AG09309 (cell line): ENCODE data around the gene OR9Q1.
A peak's percentile ranks its signal among the peaks of the same experiment; 100 is the strongest.

Experiments used
- DNase-seq: peaks from one replicate; pipeline ENCODE4 v3.0.0-alpha.2; 2010; ENCODE audit warnings: low read depth
- H3K4me3 ChIP-seq: 2 replicates; pipeline ENCODE4 v1.5.1; 2011; ENCODE audit warnings: mild to moderate bottlenecking, low read depth, low read length, moderate library complexity; ENCODE audit not compliant: control insufficient read depth
- TF ChIP-seq, protein P1 (sequence below): IDR thresholded peaks from 2 replicates; pipeline ENCODE4 v1.5.1; 2011; ENCODE audit warnings: mild to moderate bottlenecking, low read depth, low read length, inconsistent platforms; ENCODE audit not compliant: insufficient read depth, control insufficient read depth; ENCODE audit errors: missing control alignments

OR9Q1 gene

DNA sequence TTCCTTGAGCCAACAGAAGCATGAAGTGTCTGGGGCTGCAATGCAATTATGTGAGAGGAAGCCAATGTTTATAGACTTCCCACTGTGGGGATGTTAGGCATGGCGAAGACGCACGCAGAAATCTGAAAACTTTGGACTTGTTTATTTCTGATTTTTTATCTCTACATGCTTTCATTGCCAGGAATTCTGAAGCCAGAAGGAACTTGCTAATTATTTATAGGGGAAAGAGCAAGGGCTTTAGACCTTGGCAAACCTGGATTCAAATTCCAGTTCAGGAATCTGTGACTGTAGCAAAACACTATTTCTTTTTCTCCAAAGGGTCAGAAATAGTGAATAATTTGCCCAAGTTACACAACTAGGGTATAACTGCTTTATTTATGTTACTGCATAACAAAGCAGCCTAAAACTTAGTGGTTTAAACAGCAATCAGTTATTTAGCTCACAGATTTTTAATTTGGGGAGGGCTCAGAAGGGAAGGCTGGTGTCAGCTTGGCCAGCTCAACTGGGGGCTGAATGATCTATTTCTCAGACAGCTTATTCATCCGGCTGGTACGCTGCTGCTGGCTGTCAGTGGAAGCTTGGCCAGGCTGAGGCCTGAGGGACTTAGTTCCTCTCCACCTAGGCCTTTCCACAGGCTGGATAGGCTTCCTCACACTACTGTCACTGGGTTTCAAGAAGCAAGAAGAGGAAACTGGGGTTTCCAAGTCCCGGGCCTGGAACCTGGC, 5.2 kb downstream of the OR9Q1 start:
- no peak overlapping the region for H3K4me3 ChIP-seq
- TF ChIP-seq, protein P1, sequence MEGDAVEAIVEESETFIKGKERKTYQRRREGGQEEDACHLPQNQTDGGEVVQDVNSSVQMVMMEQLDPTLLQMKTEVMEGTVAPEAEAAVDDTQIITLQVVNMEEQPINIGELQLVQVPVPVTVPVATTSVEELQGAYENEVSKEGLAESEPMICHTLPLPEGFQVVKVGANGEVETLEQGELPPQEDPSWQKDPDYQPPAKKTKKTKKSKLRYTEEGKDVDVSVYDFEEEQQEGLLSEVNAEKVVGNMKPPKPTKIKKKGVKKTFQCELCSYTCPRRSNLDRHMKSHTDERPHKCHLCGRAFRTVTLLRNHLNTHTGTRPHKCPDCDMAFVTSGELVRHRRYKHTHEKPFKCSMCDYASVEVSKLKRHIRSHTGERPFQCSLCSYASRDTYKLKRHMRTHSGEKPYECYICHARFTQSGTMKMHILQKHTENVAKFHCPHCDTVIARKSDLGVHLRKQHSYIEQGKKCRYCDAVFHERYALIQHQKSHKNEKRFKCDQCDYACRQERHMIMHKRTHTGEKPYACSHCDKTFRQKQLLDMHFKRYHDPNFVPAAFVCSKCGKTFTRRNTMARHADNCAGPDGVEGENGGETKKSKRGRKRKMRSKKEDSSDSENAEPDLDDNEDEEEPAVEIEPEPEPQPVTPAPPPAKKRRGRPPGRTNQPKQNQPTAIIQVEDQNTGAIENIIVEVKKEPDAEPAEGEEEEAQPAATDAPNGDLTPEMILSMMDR, result no peak
- DNase-seq, result peak; percentile 38

DNA sequence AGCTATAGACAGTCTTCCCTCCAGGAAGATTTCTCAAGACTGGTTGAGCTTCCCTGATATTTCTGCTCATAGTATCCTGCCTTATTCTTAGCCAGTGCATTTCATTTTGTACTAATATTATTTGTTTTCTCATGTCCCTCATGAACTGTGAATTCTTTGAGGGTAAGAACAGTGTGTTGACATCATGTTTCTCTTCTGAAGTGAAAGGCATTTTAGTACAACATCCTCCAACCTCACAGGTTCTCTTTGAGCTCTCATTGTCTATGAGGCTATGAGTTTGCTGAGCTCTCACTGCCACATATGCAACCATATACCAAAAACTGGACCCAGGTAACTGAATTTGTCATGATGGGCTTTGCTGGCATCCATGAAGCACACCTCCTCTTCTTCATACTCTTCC, 7.0 kb downstream of the OR9Q1 start, which contains the start of gene OR6Q1:
Gene OR6Q1 (plus strand): TSS at position 301 of the 400 bp plus-strand sequence. CDS start 0 bp downstream, at position 301.
- no peak within 1 kb of the TSS for H3K4me3 ChIP-seq
- no peak for DNase-seq
- TF ChIP-seq, protein P1, result no peak

DNA sequence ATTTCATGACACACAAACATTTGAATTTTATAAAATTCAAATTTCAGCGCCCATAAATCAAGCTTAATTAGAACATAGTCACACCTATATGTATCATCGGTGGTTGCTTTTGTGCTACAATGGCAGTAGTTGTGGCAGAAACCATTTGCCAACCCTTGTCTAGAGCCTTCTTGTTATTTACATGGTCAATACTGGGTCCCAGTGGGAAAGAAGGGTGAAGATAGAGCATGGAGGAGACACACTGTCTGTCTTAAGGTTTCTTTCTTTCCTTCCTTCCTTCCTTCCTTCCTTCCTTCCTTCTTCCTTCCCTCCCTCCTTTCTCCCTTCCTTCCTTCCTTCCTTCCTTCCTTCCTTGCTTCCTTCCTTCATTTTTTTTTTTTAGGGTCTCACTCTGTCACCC, 10.8 kb downstream of the OR9Q1 start:
- no peak for DNase-seq
- no peak overlapping the region for H3K4me3 ChIP-seq

DNA sequence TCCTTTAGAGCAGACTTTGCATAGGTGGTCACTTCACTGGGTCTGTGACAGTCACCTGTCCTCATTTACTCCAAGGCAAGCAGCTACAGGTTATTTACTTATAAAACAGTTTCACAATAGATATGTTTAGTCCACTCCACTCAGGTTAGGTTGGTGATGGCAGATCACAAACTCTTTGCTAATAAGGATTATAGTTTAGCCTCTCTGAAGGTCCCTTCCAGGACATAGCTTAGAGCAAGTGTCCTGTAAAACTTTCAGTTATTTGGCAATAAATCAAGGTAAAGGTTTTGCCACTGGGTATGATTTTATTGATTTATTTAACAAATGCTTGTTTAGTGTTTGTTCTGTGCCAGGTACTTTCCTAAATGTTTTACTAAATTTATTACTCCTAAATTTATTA, 15.9 kb downstream of the OR9Q1 start:
- H3K4me3 ChIP-seq, result no peak overlapping the region
- DNase-seq, result no peak
- TF ChIP-seq, protein P1, result no peak

More for the DNA sequence above, 10.8 kb downstream of the OR9Q1 start:
- TF ChIP-seq, protein P1, result no peak

DNA sequence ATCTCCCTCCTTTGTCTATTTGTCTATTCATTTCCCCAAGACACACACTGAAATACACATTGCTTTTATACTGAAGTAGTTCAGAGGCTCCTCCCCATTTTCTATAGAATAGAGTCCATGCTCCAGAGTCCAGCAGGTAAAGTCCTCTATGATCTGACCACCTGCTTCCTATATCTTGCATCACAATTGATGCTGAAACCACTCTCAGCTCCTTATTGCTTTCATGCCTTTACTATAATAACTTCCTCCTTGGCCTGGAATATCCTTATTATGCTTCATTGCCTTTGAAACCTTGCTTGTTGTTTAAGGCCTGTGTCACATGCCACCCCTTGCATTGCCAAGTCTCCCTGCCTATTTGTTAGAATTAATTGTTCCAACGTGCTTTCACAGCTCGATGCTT, 19.7 kb downstream of the OR9Q1 start:
- TF ChIP-seq, protein P1, result no peak
- no peak for DNase-seq
- H3K4me3 ChIP-seq, result no peak overlapping the region

DNA sequence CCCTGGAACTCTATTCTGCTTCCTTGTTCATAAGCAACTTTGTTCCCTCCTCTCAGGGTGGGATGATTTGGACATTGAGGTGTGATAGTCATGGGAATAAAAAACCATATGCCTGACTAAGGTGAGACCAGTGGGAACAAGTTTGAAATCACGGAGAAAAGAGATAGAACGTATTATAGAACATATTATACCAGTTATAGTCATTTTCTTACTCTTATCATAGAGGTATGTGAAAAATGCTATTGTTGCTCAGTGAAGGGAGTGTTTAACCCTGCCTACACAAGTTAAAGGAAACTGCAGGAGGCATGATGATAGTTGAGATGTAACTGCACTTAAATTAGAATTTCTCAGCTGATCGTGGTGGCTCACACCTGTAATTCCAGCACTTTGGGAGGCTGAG, 22.6 kb downstream of the OR9Q1 start:
- TF ChIP-seq, protein P1, result no peak
- no peak for DNase-seq
- H3K4me3 ChIP-seq, result no peak overlapping the region

DNA sequence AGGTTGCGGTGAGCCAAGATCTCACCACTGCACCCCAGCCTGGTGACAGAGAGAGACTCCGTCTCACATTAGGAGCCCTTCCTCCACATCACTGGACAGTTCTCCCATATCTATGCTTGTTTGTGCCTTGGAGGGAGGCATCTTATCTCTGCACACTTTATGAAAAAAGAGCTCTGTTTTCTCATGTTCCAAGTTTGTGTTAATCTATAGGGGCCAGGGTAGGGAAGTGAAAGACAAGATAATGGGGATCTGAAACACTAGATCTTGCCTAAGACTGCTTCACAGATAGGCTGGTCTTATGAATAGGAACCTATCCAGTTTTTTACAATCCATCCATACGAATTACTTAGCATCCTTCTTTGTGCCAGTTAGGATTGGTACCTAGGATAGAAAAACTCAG, 24.1 kb downstream of the OR9Q1 start:
- DNase-seq, result no peak
- no peak overlapping the region for H3K4me3 ChIP-seq

More for the DNA sequence above, 24.1 kb downstream of the OR9Q1 start:
- TF ChIP-seq, protein P1, result no peak
